ENCODE measurements around the gene CYP4F8.
"Not testable (repeated sequence)": the region's sequence is repeated elsewhere in the genome, so short reads cannot be mapped to it uniquely, and the experiment has no call there.

CYP4F8 gene

DNA sequence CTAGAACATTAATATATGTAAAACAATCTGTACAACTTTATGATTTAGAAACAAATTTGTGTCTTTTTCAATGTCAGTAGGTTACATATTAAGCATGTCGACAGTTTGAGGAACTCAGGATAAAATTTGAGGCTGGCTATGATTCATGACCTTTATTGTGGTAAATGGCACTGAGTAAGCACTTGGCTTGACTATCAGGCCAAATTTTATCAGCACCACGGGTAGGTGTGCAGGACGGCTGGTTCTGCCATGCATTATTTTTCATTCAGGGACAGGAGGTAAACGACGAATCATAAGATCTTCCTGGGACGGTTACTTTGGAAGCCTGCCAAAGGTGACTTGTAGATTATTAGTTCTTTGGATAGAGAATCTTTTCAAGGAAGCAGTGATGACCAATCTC is 19.9 kb upstream of the CYP4F8 start:
- no peak overlapping the region for H3K4me3 ChIP-seq (ENCODE audit: low read length)
- TF ChIP-seq ZNF274 (IDR thresholded peaks at IDR 0.05; ENCODE audit: low read depth, low read length), result no peak

GRCh38 chr19:15607978-15608925 is 6.8 kb upstream of the CYP4F8 start:
- H3K4me3 ChIP-seq (ENCODE audit: low read length), result not testable (repeated sequence)

DNA sequence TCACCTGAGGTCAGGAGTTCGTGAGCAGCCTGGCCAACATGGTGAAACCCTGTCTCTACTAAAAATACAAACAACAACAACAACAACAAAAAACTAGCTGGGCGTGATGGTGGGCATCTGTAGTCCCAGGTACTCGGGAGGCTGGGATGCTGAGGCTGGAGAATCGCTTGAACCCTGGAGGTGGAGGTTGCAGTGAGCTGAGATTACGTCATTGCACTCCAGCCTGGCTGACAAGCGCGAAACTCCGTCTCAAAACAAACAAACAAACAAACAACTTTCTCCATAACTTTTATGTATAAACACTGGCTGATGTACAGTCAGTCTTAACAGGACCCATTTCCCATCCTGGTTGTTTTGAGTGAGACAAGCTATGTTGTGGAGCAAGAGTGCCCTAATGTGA is 5.8 kb upstream of the CYP4F8 start:
- H3K4me3 ChIP-seq (ENCODE audit: low read length), result no peak overlapping the region
- no peak for TF ChIP-seq ZNF274 (IDR thresholded peaks at IDR 0.05; ENCODE audit: low read depth, low read length)

DNA sequence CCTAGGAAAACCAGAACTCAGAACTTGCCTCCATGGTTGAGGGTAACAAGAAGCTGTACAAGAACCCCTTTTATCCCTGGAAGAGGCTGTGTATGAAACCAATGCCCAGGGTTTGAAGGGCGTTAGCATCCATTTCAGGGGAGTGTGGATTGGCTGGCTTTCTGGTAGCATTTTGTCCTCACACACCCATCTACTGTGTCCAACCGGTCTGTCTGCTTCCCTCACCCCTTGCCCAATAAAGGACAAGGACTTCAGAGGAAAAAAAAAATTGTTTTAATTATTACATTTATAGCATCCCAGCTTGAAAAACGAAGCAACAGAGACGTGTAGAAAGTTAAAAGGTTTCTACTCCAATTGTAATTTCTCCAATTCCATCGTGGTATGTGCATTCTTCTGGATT is 2.7 kb upstream of the CYP4F8 start:
- TF ChIP-seq ZNF274 (IDR thresholded peaks at IDR 0.05; ENCODE audit: low read depth, low read length), result no peak
- no peak overlapping the region for H3K4me3 ChIP-seq (ENCODE audit: low read length)

- no peak overlapping the region for H3K4me3 ChIP-seq (ENCODE audit: low read length)
- no peak for TF ChIP-seq ZNF274 (IDR thresholded peaks at IDR 0.05; ENCODE audit: low read depth, low read length)
These were observed 1.7 kb upstream of the CYP4F8 start for GRCh38 chr19:15613338-15613737.

GRCh38 chr19:15615526-15615925 is 508 bp downstream of the CYP4F8 start:
- no peak overlapping the region for H3K4me3 ChIP-seq (ENCODE audit: low read length)
- no peak for TF ChIP-seq ZNF274 (IDR thresholded peaks at IDR 0.05; ENCODE audit: low read depth, low read length)

GRCh38 chr19:15616183-15616582 is 1.2 kb downstream of the CYP4F8 start:
- no peak for TF ChIP-seq ZNF274 (IDR thresholded peaks at IDR 0.05; ENCODE audit: low read depth, low read length)
- no peak overlapping the region for H3K4me3 ChIP-seq (ENCODE audit: low read length)

- no peak overlapping the region for H3K4me3 ChIP-seq (ENCODE audit: low read length)
- no peak for TF ChIP-seq ZNF274 (IDR thresholded peaks at IDR 0.05; ENCODE audit: low read depth, low read length)
These were observed 1.7 kb downstream of the CYP4F8 start for GRCh38 chr19:15616627-15617270.

- no peak overlapping the region for H3K4me3 ChIP-seq (ENCODE audit: low read length)
- no peak for TF ChIP-seq ZNF274 (IDR thresholded peaks at IDR 0.05; ENCODE audit: low read depth, low read length)
These were observed 3.3 kb downstream of the CYP4F8 start for GRCh38 chr19:15618321-15618720.

GRCh38 chr19:15621801-15622200 is 6.8 kb downstream of the CYP4F8 start:
- TF ChIP-seq ZNF274 (IDR thresholded peaks at IDR 0.05; ENCODE audit: low read depth, low read length), result no peak
- H3K4me3 ChIP-seq (ENCODE audit: low read length), result no peak overlapping the region

- no peak overlapping the region for H3K4me3 ChIP-seq (ENCODE audit: low read length)
- no peak for TF ChIP-seq ZNF274 (IDR thresholded peaks at IDR 0.05; ENCODE audit: low read depth, low read length)
These were observed 8.0 kb downstream of the CYP4F8 start for GRCh38 chr19:15622991-15623390.

- no peak for TF ChIP-seq ZNF274 (IDR thresholded peaks at IDR 0.05; ENCODE audit: low read depth, low read length)
- no peak overlapping the region for H3K4me3 ChIP-seq (ENCODE audit: low read length)
These were observed 8.8 kb downstream of the CYP4F8 start for GRCh38 chr19:15623711-15624318.

DNA sequence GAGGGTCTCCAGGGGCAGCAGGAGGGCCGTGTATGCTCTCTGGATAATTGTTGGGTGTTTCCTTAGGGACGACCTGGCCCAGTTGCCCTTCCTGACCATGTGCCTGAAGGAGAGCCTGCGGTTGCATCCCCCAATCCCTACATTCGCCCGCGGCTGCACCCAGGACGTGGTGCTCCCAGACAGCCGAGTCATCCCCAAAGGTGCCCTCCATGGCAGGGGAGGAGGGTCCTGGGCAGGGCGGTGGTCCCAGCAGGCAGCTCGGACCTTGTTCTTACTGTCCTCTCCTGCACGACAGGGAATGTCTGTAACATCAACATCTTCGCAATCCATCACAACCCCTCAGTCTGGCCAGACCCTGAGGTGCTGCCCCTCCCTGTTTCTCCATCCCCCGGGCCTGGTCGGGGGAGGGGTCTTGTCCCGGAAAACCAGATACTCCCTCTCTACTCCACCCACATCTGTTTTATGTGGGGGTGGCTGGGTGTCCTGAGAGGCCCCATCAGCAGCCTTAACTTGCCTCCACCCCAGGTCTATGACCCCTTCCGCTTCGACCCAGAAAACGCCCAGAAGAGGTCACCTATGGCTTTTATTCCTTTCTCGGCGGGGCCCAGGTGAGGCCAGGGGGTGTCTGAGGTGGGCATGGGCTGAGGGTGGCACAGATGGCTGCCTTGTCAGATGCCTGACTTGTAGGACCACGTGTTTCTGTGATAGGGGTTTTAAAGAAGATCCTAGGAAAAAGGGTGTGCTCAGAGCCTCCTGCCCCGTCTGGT is 13.4 kb downstream of the CYP4F8 start:
- no peak for TF ChIP-seq ZNF274 (IDR thresholded peaks at IDR 0.05; ENCODE audit: low read depth, low read length)
- no peak overlapping the region for H3K4me3 ChIP-seq (ENCODE audit: low read length)

All from GM08714 (cell line).